Measurements from ENCODE around the gene STK32B.

DNA sequence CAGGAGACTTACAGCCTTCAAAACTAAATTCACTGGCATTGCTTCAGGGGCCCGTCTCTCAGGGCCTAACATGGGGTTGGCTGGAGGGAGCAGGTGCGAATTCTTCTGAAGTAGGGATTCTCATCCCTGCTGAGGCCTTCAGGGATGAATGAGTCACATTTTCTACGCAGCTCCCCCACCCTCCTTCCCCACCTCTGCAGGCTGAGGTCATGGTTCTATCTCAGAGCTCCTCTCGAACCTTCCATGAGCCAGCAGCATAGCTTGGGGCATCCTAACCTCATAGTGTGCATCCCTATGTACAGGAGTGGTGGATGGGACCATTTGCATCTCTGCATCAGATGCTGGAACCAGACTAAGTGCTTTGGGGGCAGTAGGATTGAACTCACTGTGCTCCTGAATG, 347.8 kb downstream of the STK32B start:
- TF ChIP-seq, protein P1, sequence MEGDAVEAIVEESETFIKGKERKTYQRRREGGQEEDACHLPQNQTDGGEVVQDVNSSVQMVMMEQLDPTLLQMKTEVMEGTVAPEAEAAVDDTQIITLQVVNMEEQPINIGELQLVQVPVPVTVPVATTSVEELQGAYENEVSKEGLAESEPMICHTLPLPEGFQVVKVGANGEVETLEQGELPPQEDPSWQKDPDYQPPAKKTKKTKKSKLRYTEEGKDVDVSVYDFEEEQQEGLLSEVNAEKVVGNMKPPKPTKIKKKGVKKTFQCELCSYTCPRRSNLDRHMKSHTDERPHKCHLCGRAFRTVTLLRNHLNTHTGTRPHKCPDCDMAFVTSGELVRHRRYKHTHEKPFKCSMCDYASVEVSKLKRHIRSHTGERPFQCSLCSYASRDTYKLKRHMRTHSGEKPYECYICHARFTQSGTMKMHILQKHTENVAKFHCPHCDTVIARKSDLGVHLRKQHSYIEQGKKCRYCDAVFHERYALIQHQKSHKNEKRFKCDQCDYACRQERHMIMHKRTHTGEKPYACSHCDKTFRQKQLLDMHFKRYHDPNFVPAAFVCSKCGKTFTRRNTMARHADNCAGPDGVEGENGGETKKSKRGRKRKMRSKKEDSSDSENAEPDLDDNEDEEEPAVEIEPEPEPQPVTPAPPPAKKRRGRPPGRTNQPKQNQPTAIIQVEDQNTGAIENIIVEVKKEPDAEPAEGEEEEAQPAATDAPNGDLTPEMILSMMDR (conservative IDR thresholded peaks at IDR 0.05; ENCODE audit: low read depth, low read length) = no peak
- TF ChIP-seq EZH2 (IDR thresholded peaks at IDR 0.05; ENCODE audit: low read length, unreplicated experiment) (no peak), EZH2phosphoT487 (IDR thresholded peaks at IDR 0.05; ENCODE audit: borderline replicate concordance, low read length) (no peak)
